K562 treated with DMSO at 1 percent for 4 hours (cell line): ENCODE measurements around the gene BLACAT1. TPM values are rescaled to one million over a fixed set of nuclear protein-coding genes. Genes with fewer than 3 reads are reported as not detected.

Experiments used
- total RNA-seq: library from RNA; unstranded; fragments of 300-600 nt; gene quantifications from 2 replicates; pipeline ENCODE4 v1.2.3, GENCODE V29; 2022; ENCODE audit not compliant: insufficient read depth

The BLACAT1 gene
- 1.3 TPM in 2 replicates for total RNA-seq

DNA sequence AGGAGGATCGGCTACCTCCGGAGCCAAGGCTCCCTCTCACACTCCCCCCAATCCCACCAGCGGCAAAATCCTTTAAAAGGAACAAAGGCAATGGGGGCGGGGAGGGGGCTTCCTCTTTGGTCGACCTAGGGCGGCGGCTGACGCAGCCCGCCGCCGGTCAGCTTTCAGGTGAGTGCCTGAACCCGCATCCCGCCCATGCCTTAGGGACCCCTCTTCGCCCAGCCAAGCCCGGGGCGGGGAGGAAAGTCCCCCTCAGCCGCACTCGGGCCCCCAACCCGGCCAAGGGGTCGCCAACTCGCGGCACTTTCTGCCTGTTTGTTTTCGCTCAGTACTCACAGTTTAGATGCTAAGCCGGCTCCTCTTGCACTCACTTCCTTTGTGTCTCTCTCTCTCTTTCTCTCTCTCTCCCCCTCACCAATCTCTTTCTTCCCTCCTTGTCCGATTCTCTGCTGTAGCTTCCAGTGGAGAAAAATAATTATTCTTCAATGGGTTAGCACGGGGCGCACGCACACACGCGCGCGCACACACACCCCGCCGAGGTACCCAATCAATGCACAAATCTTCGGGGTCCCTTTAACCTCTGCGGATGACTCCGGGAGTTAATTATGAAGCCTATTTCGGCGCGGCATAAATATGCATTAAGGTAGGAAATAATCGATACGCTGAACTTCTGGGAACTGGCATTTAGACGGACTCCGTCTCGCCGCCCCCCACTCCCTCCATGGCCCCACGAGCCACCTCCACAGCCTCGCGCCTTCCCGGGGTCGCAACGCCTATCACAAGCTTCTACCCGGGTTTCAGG is at the start of gene BLACAT1:
TSS of gene BLACAT1 (minus strand) at position 465 of the 802 bp plus-strand sequence.

DNA sequence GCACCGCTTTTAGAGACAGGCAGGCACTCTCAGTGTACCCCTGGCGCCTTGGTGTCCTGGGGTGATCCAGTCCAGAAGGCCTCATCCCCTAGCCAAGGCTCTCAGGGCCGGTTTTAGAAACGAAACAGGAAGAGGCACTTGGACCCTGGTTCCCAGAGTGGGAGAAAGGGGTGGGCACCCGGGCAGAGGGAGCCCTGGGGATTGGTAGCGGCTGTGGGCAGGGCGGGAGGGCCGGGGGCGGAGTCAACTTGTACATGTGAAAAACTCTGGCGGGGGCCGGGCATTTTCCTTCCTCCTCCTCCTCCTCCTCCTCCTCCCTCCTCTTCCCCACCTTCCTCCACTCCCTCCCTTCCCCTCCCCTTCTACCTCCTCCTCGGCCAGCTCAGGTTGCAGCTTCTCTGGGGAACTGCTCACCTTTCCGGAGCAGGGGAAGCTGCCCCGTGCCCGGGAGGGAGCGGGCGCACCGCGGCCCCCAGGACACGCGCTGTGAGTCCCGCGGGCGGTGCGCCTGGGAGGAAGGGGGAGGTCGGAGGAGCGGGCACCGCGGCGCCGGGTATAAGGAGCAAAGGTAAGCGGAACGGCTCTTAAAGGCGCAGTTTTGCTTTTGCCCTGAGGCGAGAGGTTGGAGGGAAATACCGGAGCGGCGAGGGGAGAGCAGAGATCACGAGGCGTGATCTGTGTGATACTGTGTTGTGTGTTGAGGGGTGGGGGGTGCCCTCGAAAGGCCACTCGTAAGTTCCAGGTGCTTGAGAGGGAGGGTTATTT is 48.6 kb upstream of the BLACAT1 start, which contains the start of gene CDK18:
TSS of gene CDK18 (plus strand) at position 359 of the 765 bp plus-strand sequence. CDS start 18,499 bp downstream, outside the sequence.

DNA sequence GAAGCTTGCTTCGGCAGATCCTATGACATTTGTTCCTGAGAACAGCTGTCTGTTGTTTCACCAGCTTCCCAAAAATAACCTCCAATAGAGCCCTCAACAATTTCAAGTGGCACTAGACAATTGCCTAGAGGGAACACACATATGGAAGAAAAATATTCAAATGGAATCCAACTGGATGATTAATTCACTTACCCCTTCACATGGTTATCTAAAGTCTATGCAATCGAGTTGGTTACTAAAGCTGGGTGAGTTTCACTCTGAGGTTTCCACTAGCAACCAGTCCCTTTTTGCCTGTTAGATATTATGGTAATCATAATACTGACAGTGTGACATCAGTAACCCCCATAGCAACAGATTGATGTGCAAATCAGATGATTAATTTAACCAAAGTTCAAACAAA is 34.0 kb downstream of the BLACAT1 start, which contains the start of gene LEMD1:
TSS of gene LEMD1 (minus strand) at position 259 of the 400 bp plus-strand sequence. CDS start 1,520 bp downstream, outside the sequence.

Other genes starting within 250 kb of the BLACAT1 start
- gene DSTYK, start 244.3 kb downstream of the BLACAT1 start, total RNA-seq: 5.3 and 6.4 TPM in 2 replicates
- 7.1 and 8.0 TPM in 2 replicates for gene TMCC2, start 228.1 kb downstream of the BLACAT1 start, total RNA-seq
- gene NUAK2, start 134.3 kb downstream of the BLACAT1 start, total RNA-seq: 0.34 and 0.76 TPM in 2 replicates
- gene KLHDC8A, start 99.1 kb downstream of the BLACAT1 start, total RNA-seq: 0.19 TPM in 1 of 2 replicates, not detected in the other
- not detected in 2 replicates for gene LEMD1, start 34.0 kb downstream of the BLACAT1 start, total RNA-seq
- not detected in 2 replicates for gene CDK18, start 48.6 kb upstream of the BLACAT1 start, total RNA-seq
- gene ELK4, start 176.0 kb upstream of the BLACAT1 start, total RNA-seq: 6.9 and 7.4 TPM in 2 replicates
- 5.7 and 8.1 TPM in 2 replicates for gene SLC45A3, start 224.5 kb upstream of the BLACAT1 start, total RNA-seq